ENCODE data around the gene MAPK6. TPM values are rescaled to one million over a fixed set of nuclear protein-coding genes. Genes with fewer than 3 reads are reported as not detected.

The MAPK6 gene
- total and polyA plus RNA-seq, 10 of the 15 experiments (the other 5 are each of a cell fraction or from before 2014, with no cell fraction given) = 20.6 to 100 (median 52.6) TPM

- H4K20me1 ChIP-seq (ENCODE audit: control insufficient read depth, insufficient read depth) = no peaks in the 10 kb centered on the region
- TF ChIP-seq BHLHE40 (IDR thresholded peaks at IDR 0.05; ENCODE audit: borderline replicate concordance in 1 of 2, low read depth in 2 of 2, low read length in 1 of 2) = no peak
- TF ChIP-seq ETV6 (conservative IDR thresholded peaks at IDR 0.05 in 1 of 2, IDR thresholded peaks at IDR 0.05 in 1 of 2; ENCODE audit: borderline replicate concordance in 1 of 2, low read depth in 1 of 2) = no peak
- TF ChIP-seq RUNX3 (IDR thresholded peaks at IDR 0.05; ENCODE audit: low read length) = no peak
- TF ChIP-seq CHD4 (IDR thresholded peaks at IDR 0.05) = no peak
- no peak for TF ChIP-seq ZNF274 (IDR thresholded peaks at IDR 0.05; ENCODE audit: insufficient read depth, insufficient read length)
- TF ChIP-seq BRCA1 (IDR thresholded peaks at IDR 0.05; ENCODE audit: low read depth, low read length) = no peak
- TF ChIP-seq KLF5 (IDR thresholded peaks at IDR 0.05; ENCODE audit: partially characterized antibody) = no peak
- no peak for TF ChIP-seq CBX3 (IDR thresholded peaks at IDR 0.05; ENCODE audit: borderline replicate concordance, low read depth)
- TF ChIP-seq LARP7 (IDR thresholded peaks at IDR 0.05) = no peak
- TF ChIP-seq ZNF217 (IDR thresholded peaks at IDR 0.05) = no peak
- TF ChIP-seq DPF2 (IDR thresholded peaks at IDR 0.05) = no peak
- no peaks in the 10 kb centered on the region for H3K9me3 ChIP-seq (replicated peaks; ENCODE audit: control insufficient read depth, insufficient read depth, low read length)
- ATAC-seq (no peak), DNase-seq (ENCODE audit: low read depth, low spot score) (no peak), FAIRE-seq (no peak)
- no peaks in the 10 kb centered on the region for H3K4me1 ChIP-seq (ENCODE audit: control insufficient read depth, insufficient read depth, low read length)
- no peak overlapping the region for H2AFZ ChIP-seq (ENCODE audit: control insufficient read depth, low read depth, low read length)
- POLR2A ChIA-PET = interaction anchor here (0.9 kb wide), 1 partner anchor 31 kb away, joined by 3 read pairs; no protein-coding TSS in a partner anchor
- no peak overlapping the region for H3K9ac ChIP-seq (ENCODE audit: control insufficient read depth, insufficient read depth, low read length)
- H3K27ac ChIP-seq (ENCODE audit: control insufficient read depth, insufficient read depth) = no peak overlapping the region
- CTCF ChIA-PET = interaction anchor here (1.2 to 1.6 kb wide), 3 partner anchors 18 to 79 kb away, joined by 3 to 7 read pairs (median 4); no protein-coding TSS in a partner anchor
- H3K4me2 ChIP-seq (ENCODE audit: control insufficient read depth, insufficient read depth) = no peak overlapping the region
- BruUV-seq (replicated peaks) = no TSS peak
- H3K27me3 ChIP-seq (replicated peaks in 1 of 2; ENCODE audit: control insufficient read depth in 2 of 2, insufficient read depth in 2 of 2, low read length in 1 of 2) = no peaks in the 10 kb centered on the region
- H3K4me3 ChIP-seq = no peak overlapping the region
- SMC1A ChIA-PET (ENCODE audit: uncharacterized antibody, unreplicated experiment) = interaction anchor here (0.7 to 2.1 kb wide), 5 partner anchors 12 to 50 kb away, joined by 3 to 4 read pairs (median 3); no protein-coding TSS in a partner anchor
- intact Hi-C loops (cut with micrococcal nuclease; ENCODE audit: unreplicated experiment) = loop anchor here (5.0 kb wide), 1 partner anchor 77 kb away; no protein-coding TSS in a partner anchor
- WGBS (ENCODE audit: insufficient coverage, insufficient replicate concordance, low lambda C conversion rate, missing lambda C conversion rate) = 100% methylated on average over 1 of the region's 1 CpG
- RAD21 ChIA-PET (ENCODE audit: unreplicated experiment) = no interaction called here
- in situ Hi-C loops (cut with MboI) = no loop called here
- H3K36me3 ChIP-seq (ENCODE audit: control insufficient read depth in 2 of 2, insufficient read depth in 2 of 2, low read length in 1 of 2) = peaks cover 7 to 56% of the 10 kb centered on the region in 2 experiments
- no peaks in the 10 kb centered on the region; the same call in 1 of the 2 replicates for H3K79me2 ChIP-seq (ENCODE audit: control insufficient read depth, insufficient read depth, low read length)
Measured at GRCh38 chr15:52060501-52060900, 41.5 kb downstream of the MAPK6 start.

All from GM12878 (cell line).